GM12864 (cell line): Measurements from ENCODE around the gene SLC35D3.
"Not testable (repeated sequence)": the region's sequence is repeated elsewhere in the genome, so short reads cannot be mapped to it uniquely, and the experiment has no call there.

Source experiments
- DNase-seq: peaks from one replicate; pipeline ENCODE4 v3.0.0-alpha.2; 2011; ENCODE audit warnings: low read depth
- H3K4me3 ChIP-seq: 2 replicates; pipeline ENCODE4 v1.5.1; 2011; ENCODE audit warnings: mild to moderate bottlenecking, low read depth, low read length, control low read depth
- CTCF ChIP-seq: IDR thresholded peaks from 2 replicates; pipeline ENCODE4 v1.5.1; 2011; ENCODE audit warnings: low read depth, mild to moderate bottlenecking, moderate library complexity, low read length, control low read depth, inconsistent platforms; ENCODE audit errors: missing control alignments

Gene SLC35D3

GRCh38 chr6:136956590-136957544 is 34.8 kb downstream of the SLC35D3 start:
- H3K4me3 ChIP-seq = no peak overlapping the region
- TF ChIP-seq CTCF = no peak
- DNase-seq = no peak

- no peak for TF ChIP-seq CTCF
- no peak overlapping the region for H3K4me3 ChIP-seq
- no peak for DNase-seq
Observed at GRCh38 chr6:136958168-136958567, 36.1 kb downstream of the SLC35D3 start.

GRCh38 chr6:136959471-136959891 is 37.4 kb downstream of the SLC35D3 start:
- H3K4me3 ChIP-seq = no peak overlapping the region

GRCh38 chr6:136959935-136960334 is 37.8 kb downstream of the SLC35D3 start:
- DNase-seq, H3K4me3 ChIP-seq: not testable (repeated sequence)

More at GRCh38 chr6:136959471-136959891, 37.4 kb downstream of the SLC35D3 start:
- TF ChIP-seq CTCF = no peak
- no peak for DNase-seq

GRCh38 chr6:136960781-136961180 is 38.7 kb downstream of the SLC35D3 start:
- no peak overlapping the region for H3K4me3 ChIP-seq
- DNase-seq = no peak
- TF ChIP-seq CTCF = no peak

- no peak overlapping the region for H3K4me3 ChIP-seq
- TF ChIP-seq CTCF = no peak
- DNase-seq = no peak
Observed at GRCh38 chr6:136961848-136962247, 39.7 kb downstream of the SLC35D3 start.

- TF ChIP-seq CTCF = no peak
- DNase-seq = no peak
Observed at GRCh38 chr6:136962661-136963060, 40.6 kb downstream of the SLC35D3 start.

More at GRCh38 chr6:136962661-136963060, 40.6 kb downstream of the SLC35D3 start:
- H3K4me3 ChIP-seq = no peak overlapping the region
